NT2/D1 (cell line): ENCODE measurements around the gene ELP4.

Source experiments
- YY1 ChIP-seq: IDR thresholded peaks from 2 replicates; pipeline ENCODE4 v1.6.1; 2011; ENCODE audit not compliant: insufficient read length, insufficient read depth
- ZNF274 ChIP-seq: IDR thresholded peaks from 2 replicates; pipeline ENCODE4 v1.6.1; 2011; ENCODE audit warnings: mild to moderate bottlenecking, low read depth, low read length

- TF ChIP-seq YY1 (no peak), ZNF274 (no peak)
Observed at GRCh38 chr11:31706357-31706756, 196.8 kb downstream of the ELP4 start.
